ENCODE measurements around the gene TOP1. TPM values are rescaled to one million over a fixed set of nuclear protein-coding genes. Genes with fewer than 3 reads are reported as not detected.

The TOP1 gene
- total RNA-seq, 1 experiment from 2014 or later: 81.8 TPM

DNA sequence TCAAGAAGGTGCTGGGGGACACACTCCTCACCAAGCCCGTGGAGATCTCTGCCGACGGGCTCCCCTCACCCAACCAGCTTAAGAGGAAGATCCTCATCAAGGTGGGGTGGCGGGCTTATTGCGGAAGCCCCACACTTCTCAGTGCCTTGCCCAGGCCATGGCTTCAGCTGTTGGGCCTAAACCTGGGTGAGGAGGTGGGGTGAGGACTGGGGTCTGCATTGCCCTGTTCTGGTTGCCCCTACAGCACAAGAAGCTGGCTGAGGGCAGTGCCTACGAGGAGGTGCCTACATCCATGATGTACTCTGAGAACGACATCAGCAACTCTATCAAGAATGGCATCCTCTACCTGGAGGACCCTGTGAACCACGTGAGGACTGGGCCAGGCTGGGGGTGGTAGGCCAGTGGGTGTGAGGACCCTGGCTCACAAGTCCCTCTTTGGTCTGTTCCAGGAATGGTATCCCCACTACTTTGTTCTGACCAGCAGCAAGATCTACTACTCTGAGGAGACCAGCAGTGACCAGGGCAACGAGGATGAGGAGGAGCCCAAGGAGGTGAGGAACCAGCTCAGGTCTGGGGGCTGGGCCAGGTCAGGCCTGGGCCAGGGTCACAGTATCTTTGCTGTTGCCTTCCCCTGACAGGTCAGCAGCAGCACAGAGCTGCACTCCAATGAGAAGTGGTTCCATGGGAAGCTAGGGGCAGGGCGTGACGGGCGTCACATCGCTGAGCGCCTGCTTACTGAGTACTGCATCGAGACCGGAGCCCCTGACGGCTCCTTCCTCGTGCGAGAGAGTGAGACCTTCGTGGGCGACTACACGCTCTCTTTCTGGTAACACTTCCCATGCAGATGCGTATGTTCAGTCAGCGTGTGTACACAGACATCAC, 136.6 kb downstream of the TOP1 start:
- Mint-ChIP-seq H3K27me3 (ENCODE audit: low read depth) (no peaks in the 10 kb centered on the region), H3K9me3 (no peaks in the 10 kb centered on the region), H3K4me1 (no peaks in the 10 kb centered on the region), H3K36me3 (peaks cover 81% of the 10 kb centered on the region), H3K4me3 (no peak overlapping the region), H3K27ac (no peak overlapping the region)
- ATAC-seq (no peak), DNase-seq (ENCODE audit: low spot score) (no peak)
- ChIA-PET POLR2A (no interaction called here), CTCF (interaction anchor here (1.2 kb wide), 1 partner anchor 8 kb away, joined by 4 read pairs; no protein-coding TSS in a partner anchor)
- TF ChIP-seq GTF2I (CRISPR knock-in tag; conservative IDR thresholded peaks at IDR 0.05) (no peak), SMAD3 (CRISPR knock-in tag; IDR thresholded peaks at IDR 0.05; ENCODE audit: borderline replicate concordance) (no peak), GABPB1 (CRISPR knock-in tag; IDR thresholded peaks at IDR 0.05) (no peak), ESRRA (CRISPR knock-in tag; IDR thresholded peaks at IDR 0.05; ENCODE audit: borderline replicate concordance) (no peak)
- TF ChIP-seq, protein P1, sequence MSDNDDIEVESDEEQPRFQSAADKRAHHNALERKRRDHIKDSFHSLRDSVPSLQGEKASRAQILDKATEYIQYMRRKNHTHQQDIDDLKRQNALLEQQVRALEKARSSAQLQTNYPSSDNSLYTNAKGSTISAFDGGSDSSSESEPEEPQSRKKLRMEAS (CRISPR knock-in tag; IDR thresholded peaks at IDR 0.05): no peak
- TF ChIP-seq, protein P2, sequence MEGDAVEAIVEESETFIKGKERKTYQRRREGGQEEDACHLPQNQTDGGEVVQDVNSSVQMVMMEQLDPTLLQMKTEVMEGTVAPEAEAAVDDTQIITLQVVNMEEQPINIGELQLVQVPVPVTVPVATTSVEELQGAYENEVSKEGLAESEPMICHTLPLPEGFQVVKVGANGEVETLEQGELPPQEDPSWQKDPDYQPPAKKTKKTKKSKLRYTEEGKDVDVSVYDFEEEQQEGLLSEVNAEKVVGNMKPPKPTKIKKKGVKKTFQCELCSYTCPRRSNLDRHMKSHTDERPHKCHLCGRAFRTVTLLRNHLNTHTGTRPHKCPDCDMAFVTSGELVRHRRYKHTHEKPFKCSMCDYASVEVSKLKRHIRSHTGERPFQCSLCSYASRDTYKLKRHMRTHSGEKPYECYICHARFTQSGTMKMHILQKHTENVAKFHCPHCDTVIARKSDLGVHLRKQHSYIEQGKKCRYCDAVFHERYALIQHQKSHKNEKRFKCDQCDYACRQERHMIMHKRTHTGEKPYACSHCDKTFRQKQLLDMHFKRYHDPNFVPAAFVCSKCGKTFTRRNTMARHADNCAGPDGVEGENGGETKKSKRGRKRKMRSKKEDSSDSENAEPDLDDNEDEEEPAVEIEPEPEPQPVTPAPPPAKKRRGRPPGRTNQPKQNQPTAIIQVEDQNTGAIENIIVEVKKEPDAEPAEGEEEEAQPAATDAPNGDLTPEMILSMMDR (IDR thresholded peaks at IDR 0.05): no peak
- TF ChIP-seq, protein P3, sequence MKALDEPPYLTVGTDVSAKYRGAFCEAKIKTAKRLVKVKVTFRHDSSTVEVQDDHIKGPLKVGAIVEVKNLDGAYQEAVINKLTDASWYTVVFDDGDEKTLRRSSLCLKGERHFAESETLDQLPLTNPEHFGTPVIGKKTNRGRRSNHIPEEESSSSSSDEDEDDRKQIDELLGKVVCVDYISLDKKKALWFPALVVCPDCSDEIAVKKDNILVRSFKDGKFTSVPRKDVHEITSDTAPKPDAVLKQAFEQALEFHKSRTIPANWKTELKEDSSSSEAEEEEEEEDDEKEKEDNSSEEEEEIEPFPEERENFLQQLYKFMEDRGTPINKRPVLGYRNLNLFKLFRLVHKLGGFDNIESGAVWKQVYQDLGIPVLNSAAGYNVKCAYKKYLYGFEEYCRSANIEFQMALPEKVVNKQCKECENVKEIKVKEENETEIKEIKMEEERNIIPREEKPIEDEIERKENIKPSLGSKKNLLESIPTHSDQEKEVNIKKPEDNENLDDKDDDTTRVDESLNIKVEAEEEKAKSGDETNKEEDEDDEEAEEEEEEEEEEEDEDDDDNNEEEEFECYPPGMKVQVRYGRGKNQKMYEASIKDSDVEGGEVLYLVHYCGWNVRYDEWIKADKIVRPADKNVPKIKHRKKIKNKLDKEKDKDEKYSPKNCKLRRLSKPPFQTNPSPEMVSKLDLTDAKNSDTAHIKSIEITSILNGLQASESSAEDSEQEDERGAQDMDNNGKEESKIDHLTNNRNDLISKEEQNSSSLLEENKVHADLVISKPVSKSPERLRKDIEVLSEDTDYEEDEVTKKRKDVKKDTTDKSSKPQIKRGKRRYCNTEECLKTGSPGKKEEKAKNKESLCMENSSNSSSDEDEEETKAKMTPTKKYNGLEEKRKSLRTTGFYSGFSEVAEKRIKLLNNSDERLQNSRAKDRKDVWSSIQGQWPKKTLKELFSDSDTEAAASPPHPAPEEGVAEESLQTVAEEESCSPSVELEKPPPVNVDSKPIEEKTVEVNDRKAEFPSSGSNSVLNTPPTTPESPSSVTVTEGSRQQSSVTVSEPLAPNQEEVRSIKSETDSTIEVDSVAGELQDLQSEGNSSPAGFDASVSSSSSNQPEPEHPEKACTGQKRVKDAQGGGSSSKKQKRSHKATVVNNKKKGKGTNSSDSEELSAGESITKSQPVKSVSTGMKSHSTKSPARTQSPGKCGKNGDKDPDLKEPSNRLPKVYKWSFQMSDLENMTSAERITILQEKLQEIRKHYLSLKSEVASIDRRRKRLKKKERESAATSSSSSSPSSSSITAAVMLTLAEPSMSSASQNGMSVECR (CRISPR knock-in tag; IDR thresholded peaks at IDR 0.05; ENCODE audit: borderline replicate concordance): no peak
- TF ChIP-seq, protein P4, sequence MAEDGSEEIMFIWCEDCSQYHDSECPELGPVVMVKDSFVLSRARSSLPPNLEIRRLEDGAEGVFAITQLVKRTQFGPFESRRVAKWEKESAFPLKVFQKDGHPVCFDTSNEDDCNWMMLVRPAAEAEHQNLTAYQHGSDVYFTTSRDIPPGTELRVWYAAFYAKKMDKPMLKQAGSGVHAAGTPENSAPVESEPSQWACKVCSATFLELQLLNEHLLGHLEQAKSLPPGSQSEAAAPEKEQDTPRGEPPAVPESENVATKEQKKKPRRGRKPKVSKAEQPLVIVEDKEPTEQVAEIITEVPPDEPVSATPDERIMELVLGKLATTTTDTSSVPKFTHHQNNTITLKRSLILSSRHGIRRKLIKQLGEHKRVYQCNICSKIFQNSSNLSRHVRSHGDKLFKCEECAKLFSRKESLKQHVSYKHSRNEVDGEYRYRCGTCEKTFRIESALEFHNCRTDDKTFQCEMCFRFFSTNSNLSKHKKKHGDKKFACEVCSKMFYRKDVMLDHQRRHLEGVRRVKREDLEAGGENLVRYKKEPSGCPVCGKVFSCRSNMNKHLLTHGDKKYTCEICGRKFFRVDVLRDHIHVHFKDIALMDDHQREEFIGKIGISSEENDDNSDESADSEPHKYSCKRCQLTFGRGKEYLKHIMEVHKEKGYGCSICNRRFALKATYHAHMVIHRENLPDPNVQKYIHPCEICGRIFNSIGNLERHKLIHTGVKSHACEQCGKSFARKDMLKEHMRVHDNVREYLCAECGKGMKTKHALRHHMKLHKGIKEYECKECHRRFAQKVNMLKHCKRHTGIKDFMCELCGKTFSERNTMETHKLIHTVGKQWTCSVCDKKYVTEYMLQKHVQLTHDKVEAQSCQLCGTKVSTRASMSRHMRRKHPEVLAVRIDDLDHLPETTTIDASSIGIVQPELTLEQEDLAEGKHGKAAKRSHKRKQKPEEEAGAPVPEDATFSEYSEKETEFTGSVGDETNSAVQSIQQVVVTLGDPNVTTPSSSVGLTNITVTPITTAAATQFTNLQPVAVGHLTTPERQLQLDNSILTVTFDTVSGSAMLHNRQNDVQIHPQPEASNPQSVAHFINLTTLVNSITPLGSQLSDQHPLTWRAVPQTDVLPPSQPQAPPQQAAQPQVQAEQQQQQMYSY (CRISPR knock-in tag; IDR thresholded peaks at IDR 0.05): no peak
- TF ChIP-seq, protein P5, sequence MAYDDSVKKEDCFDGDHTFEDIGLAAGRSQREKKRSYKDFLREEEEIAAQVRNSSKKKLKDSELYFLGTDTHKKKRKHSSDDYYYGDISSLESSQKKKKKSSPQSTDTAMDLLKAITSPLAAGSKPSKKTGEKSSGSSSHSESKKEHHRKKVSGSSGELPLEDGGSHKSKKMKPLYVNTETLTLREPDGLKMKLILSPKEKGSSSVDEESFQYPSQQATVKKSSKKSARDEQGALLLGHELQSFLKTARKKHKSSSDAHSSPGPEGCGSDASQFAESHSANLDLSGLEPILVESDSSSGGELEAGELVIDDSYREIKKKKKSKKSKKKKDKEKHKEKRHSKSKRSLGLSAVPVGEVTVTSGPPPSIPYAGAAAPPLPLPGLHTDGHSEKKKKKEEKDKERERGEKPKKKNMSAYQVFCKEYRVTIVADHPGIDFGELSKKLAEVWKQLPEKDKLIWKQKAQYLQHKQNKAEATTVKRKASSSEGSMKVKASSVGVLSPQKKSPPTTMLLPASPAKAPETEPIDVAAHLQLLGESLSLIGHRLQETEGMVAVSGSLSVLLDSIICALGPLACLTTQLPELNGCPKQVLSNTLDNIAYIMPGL (CRISPR knock-in tag; IDR thresholded peaks at IDR 0.05): no peak

All from WTC11 (cell line).